K562 (cell line): ENCODE data around the gene DLG4. TPM values are rescaled to one million over a fixed set of nuclear protein-coding genes. Genes with fewer than 3 reads are reported as not detected.

Experiments
- CBX1 ChIP-seq: sonication (generic); IDR thresholded peaks from 2 replicates; pipeline ENCODE4 v1.6.1; 2016; ENCODE audit warnings: antibody characterized with exemption, low read depth, mild to moderate bottlenecking
- CBX8 ChIP-seq: fragments of 200-600 bp; sonication (generic); IDR thresholded peaks from 2 replicates; pipeline ENCODE4 v1.6.1; 2012; ENCODE audit warnings: borderline replicate concordance, mixed run types, low read depth, mild to moderate bottlenecking, moderate library complexity, mixed read lengths, low read length, control low read depth, inconsistent platforms; ENCODE audit not compliant: poor library complexity, severe bottlenecking; ENCODE audit errors: extremely low read depth
- CREM ChIP-seq: IDR thresholded peaks from 2 replicates; pipeline ENCODE4 v1.6.1; 2014; ENCODE audit warnings: antibody characterized with exemption, low read depth
- DMBX1 ChIP-seq: fragments of 250-450 bp; sonication (Bioruptor Pico); IDR thresholded peaks from 2 replicates; pipeline ENCODE4 v1.8.0; 2022; ENCODE audit warnings: inconsistent platforms, mild to moderate bottlenecking, moderate library complexity, borderline replicate concordance
- HCFC1 ChIP-seq: IDR thresholded peaks from 2 replicates; pipeline ENCODE4 v1.6.1; 2012; ENCODE audit warnings: low read depth, low read length, improper control_type of control experiment
- JUNB ChIP-seq: fragments of 450-650 bp; formaldehyde crosslinking; conservative IDR thresholded peaks from 2 replicates; pipeline ENCODE4 v1.4.0; 2020; ENCODE audit warnings: mild to moderate bottlenecking
- KAT8 ChIP-seq: fragments of 450-650 bp; IDR thresholded peaks from 2 replicates; pipeline ENCODE4 v1.6.1; 2016; ENCODE audit warnings: low read depth, mild to moderate bottlenecking
- LCOR ChIP-seq: sonication (generic); formaldehyde crosslinking; IDR thresholded peaks from 2 replicates; pipeline ENCODE4 v1.8.0; 2022; ENCODE audit warnings: mild to moderate bottlenecking, missing genetic modification reagents
- MYBL2 ChIP-seq, 2 experiments: fragments of 450-650 bp in 1 of 2; sonication (generic) in 1 of 2; formaldehyde crosslinking in 1 of 2; IDR thresholded peaks; 2 replicates each; pipeline versions ENCODE4 v1.6.1 to v1.8.1; 2017 to 2022; ENCODE audit warnings: borderline replicate concordance in 1 of 2, inconsistent platforms in 1 of 2, low read depth in 1 of 2, mild to moderate bottlenecking in 1 of 2, missing genetic modification reagents in 1 of 2, moderate library complexity in 1 of 2
- NEUROD1 ChIP-seq: fragments of 150-350 bp; IDR thresholded peaks from 2 replicates; pipeline ENCODE4 v1.6.1; 2014; ENCODE audit warnings: borderline replicate concordance, low read length, low read depth; ENCODE audit not compliant: partially characterized antibody
- NONO ChIP-seq, 2 experiments: fragments of 200-400 bp in 1 of 2; fragments of 450-650 bp in 1 of 2; formaldehyde crosslinking in 1 of 2; IDR thresholded peaks; 2 replicates each; pipeline ENCODE4 v1.6.1; 2017; ENCODE audit warnings: low read depth in 2 of 2, mild to moderate bottlenecking in 2 of 2, moderate library complexity in 2 of 2, low read length in 1 of 2
- POLR2AphosphoS5 ChIP-seq: IDR thresholded peaks from 2 replicates; pipeline ENCODE4 v1.6.1; 2011; ENCODE audit warnings: mild to moderate bottlenecking, low read depth, low read length, moderate library complexity; ENCODE audit not compliant: control insufficient read depth, insufficient read depth
- SAFB2 ChIP-seq: fragments of 200-400 bp; formaldehyde crosslinking; IDR thresholded peaks from 2 replicates; pipeline ENCODE4 v1.6.1; 2018; ENCODE audit warnings: borderline replicate concordance, low read length, low read depth, moderate library complexity; ENCODE audit not compliant: severe bottlenecking
- WHSC1 ChIP-seq: IDR thresholded peaks from one replicate; pipeline ENCODE4 v1.6.1; 2012; ENCODE audit warnings: low read length, control low read depth, inconsistent platforms
- ZBTB17 ChIP-seq: fragments of 450-650 bp; formaldehyde crosslinking; IDR thresholded peaks from 2 replicates; pipeline ENCODE4 v1.4.0; 2020; ENCODE audit warnings: mild to moderate bottlenecking
- ZBTB8A ChIP-seq: fragments of 450-650 bp; IDR thresholded peaks from 2 replicates; pipeline ENCODE4 v1.6.1; 2018; ENCODE audit warnings: mild to moderate bottlenecking, moderate library complexity; ENCODE audit not compliant: partially characterized antibody
- ZC3H8 ChIP-seq: fragments of 450-650 bp; IDR thresholded peaks from 2 replicates; pipeline ENCODE4 v1.6.1; 2017
- ZNF184 ChIP-seq: sonication (generic); formaldehyde crosslinking; IDR thresholded peaks from 2 replicates; pipeline ENCODE4 v1.5.0; 2020; ENCODE audit warnings: missing genetic modification reagents
- ZNF280A ChIP-seq: fragments of 450-650 bp; IDR thresholded peaks from 2 replicates; pipeline ENCODE4 v1.6.1; 2018; ENCODE audit warnings: mild to moderate bottlenecking, low read depth; ENCODE audit not compliant: partially characterized antibody
- ZNF316 ChIP-seq: fragments of 450-650 bp; IDR thresholded peaks from 2 replicates; pipeline ENCODE4 v1.6.1; 2016
- polyA plus RNA-seq, 8 experiments: library from polyadenylated mRNA; depleted of rRNA in 4 of 8; stranded (reverse) in 5 of 8; unstranded in 3 of 8; fragments of >200 nt; fragmentation: Nextera tagmentation in 2 of 8; fragmentation: Illumina TruSeq in 1 of 8; extraction: Ambion mirVana in 2 of 8; extraction: Trizol in 1 of 8; gene quantifications; 2 replicates each; pipeline versions ENCODE4 v1.2.1 to v1.2.3, GENCODE V29; 2011 to 2014; ENCODE audit warnings: inconsistent platforms in 1 of 8, missing spikeins in 1 of 8
- total RNA-seq, 7 experiments: library from RNA; depleted of rRNA in 6 of 7; stranded (reverse); fragments of >200 nt in 6 of 7; fragmentation: Illumina TruSeq in 2 of 7; extraction: Trizol in 2 of 7; gene quantifications; 2 replicates each; pipeline versions ENCODE4 v1.2.1 to v1.2.3, GENCODE V29; 2011 to 2021; ENCODE audit warnings: low replicate concordance in 1 of 7
- TF ChIP-seq, protein P1 (sequence below): fragments of 450-650 bp; IDR thresholded peaks from 2 replicates; pipeline ENCODE4 v1.6.1; 2018; ENCODE audit not compliant: partially characterized antibody
- TF ChIP-seq, protein P2 (sequence below): fragments of 250-450 bp; sonication (Bioruptor Pico); IDR thresholded peaks from 2 replicates; pipeline ENCODE4 v1.8.0; 2022; ENCODE audit warnings: inconsistent platforms, mild to moderate bottlenecking, moderate library complexity, borderline replicate concordance

Gene DLG4
- total and polyA plus RNA-seq, 9 of the 15 experiments (the other 6 are each of a cell fraction or from before 2014, with no cell fraction given): 0.03 to 12.0 (median 4.1) TPM

DNA sequence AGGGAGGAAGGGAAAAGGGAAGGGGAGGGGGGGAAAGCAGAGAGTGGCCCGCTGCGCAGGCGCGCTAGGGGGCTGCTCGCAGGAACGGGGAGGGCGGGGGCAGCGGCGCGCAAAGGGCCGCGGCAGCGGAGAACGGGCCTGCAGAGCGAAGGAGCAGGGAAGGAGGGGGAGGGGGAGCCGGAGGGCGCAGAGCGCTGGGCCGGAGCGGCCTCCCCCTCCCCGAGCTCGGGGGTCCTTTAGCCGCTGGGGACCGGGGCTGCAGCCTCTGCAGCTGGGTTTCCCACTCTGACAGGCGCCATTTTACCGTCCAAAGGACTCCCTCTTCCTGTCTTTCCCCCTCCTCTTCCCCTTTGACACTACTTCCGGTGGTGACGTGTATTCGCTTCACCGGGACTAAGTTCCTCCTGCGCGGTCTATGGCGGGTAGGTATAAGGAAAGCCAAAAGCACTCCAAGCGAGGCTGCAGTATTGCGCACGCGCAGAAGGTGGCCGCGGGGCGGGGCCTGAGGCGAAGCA lies 32.1 kb upstream of the DLG4 start, which contains the start of gene CTDNEP1 (continued):
- TF ChIP-seq, protein P1, sequence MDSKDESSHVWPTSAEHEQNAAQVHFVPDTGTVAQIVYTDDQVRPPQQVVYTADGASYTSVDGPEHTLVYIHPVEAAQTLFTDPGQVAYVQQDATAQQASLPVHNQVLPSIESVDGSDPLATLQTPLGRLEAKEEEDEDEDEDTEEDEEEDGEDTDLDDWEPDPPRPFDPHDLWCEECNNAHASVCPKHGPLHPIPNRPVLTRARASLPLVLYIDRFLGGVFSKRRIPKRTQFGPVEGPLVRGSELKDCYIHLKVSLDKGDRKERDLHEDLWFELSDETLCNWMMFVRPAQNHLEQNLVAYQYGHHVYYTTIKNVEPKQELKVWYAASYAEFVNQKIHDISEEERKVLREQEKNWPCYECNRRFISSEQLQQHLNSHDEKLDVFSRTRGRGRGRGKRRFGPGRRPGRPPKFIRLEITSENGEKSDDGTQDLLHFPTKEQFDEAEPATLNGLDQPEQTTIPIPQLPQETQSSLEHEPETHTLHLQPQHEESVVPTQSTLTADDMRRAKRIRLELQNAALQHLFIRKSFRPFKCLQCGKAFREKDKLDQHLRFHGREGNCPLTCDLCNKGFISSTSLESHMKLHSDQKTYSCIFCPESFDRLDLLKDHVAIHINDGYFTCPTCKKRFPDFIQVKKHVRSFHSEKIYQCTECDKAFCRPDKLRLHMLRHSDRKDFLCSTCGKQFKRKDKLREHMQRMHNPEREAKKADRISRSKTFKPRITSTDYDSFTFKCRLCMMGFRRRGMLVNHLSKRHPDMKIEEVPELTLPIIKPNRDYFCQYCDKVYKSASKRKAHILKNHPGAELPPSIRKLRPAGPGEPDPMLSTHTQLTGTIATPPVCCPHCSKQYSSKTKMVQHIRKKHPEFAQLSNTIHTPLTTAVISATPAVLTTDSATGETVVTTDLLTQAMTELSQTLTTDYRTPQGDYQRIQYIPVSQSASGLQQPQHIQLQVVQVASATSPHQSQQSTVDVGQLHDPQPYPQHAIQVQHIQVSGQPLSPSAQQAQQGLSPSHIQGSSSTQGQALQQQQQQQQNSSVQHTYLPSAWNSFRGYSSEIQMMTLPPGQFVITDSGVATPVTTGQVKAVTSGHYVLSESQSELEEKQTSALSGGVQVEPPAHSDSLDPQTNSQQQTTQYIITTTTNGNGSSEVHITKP: no peak
- TF ChIP-seq SAFB2: no peak
- no peak for TF ChIP-seq CBX1
- TF ChIP-seq JUNB (CRISPR knock-in tag): no peak
- TF ChIP-seq NEUROD1: no peak
- no peak for TF ChIP-seq ZNF316
- no peak for TF ChIP-seq ZNF280A
- TF ChIP-seq CBX8: no peak
- no peak for TF ChIP-seq ZBTB8A
- no peak for TF ChIP-seq WHSC1
- no peak for TF ChIP-seq MYBL2 (IDR thresholded peaks at IDR 0.05; ENCODE audit: low read depth)
- TF ChIP-seq MYBL2 (CRISPR knock-in tag; IDR thresholded peaks at IDR 0.05; ENCODE audit: borderline replicate concordance): no peak
- no peak for TF ChIP-seq ZC3H8
- no peak for TF ChIP-seq KAT8
- no peak for TF ChIP-seq ZNF184 (CRISPR knock-in tag)
- TF ChIP-seq, protein P2, sequence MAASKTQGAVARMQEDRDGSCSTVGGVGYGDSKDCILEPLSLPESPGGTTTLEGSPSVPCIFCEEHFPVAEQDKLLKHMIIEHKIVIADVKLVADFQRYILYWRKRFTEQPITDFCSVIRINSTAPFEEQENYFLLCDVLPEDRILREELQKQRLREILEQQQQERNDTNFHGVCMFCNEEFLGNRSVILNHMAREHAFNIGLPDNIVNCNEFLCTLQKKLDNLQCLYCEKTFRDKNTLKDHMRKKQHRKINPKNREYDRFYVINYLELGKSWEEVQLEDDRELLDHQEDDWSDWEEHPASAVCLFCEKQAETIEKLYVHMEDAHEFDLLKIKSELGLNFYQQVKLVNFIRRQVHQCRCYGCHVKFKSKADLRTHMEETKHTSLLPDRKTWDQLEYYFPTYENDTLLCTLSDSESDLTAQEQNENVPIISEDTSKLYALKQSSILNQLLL: no peak
- TF ChIP-seq DMBX1 (CRISPR knock-in tag): no peak
- TF ChIP-seq NONO (IDR thresholded peaks at IDR 0.05; ENCODE audit: low read depth in 2 of 2, low read length in 1 of 2): no peak
- TF ChIP-seq ZBTB17 (CRISPR knock-in tag): no peak
- no peak for TF ChIP-seq POLR2AphosphoS5
- TF ChIP-seq CREM: peak; percentile 86
- peak; percentile 55; the same call in 1 of the 2 replicates for TF ChIP-seq HCFC1
- TF ChIP-seq LCOR (CRISPR knock-in tag): no peak
